ENCODE results near the gene ARRDC4.
"Not testable (repeated sequence)": the region's sequence is repeated elsewhere in the genome, so short reads cannot be mapped to it uniquely, and the experiment has no call there.

The ARRDC4 gene

GRCh38 chr15:97977734-97978133 is 17.2 kb downstream of the ARRDC4 start:
- TF ChIP-seq POLR2A (IDR thresholded peaks at IDR 0.05; ENCODE audit: low read length) = no peak
- no peak for DNase-seq

- TF ChIP-seq POLR2A (IDR thresholded peaks at IDR 0.05; ENCODE audit: low read length) (no peak), GATA1 (IDR thresholded peaks at IDR 0.05; ENCODE audit: low read depth, low read length) (no peak)
- DNase-seq = peak; percentile 36 to 74
Observed at GRCh38 chr15:97978401-97979139, 18.1 kb downstream of the ARRDC4 start.

DNA sequence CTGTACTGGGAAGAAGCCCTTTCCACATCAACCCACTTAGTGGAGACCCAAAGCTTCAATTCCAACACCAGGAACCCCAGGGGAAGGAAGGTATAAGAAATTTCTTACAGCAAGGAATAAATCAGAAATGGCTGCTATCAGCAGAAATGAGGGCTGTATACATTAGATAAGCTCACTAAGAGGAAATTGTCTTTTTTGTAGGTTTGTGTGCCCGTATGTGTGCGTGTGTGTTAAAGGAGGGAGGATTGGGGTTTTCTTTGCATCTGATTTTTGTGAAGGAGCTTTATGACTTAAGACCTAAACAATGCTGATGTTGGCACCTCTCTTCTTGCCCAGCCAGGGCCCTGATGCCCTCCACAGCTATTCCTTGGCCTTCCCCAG is 18.6 kb downstream of the ARRDC4 start:
- DNase-seq = peak; percentile 41 to 74
- TF ChIP-seq POLR2A (IDR thresholded peaks at IDR 0.05; ENCODE audit: low read length) (no peak), GATA1 (IDR thresholded peaks at IDR 0.05; ENCODE audit: low read depth, low read length) (no peak)

GRCh38 chr15:97981058-97981457 is 20.6 kb downstream of the ARRDC4 start:
- no peak for DNase-seq
- TF ChIP-seq GATA1 (IDR thresholded peaks at IDR 0.05; ENCODE audit: low read depth, low read length) (no peak), POLR2A (IDR thresholded peaks at IDR 0.05; ENCODE audit: low read length) (no peak)

- TF ChIP-seq GATA1 (IDR thresholded peaks at IDR 0.05; ENCODE audit: low read depth, low read length) = no peak
- TF ChIP-seq POLR2A (IDR thresholded peaks at IDR 0.05; ENCODE audit: low read length) = no peak
- DNase-seq = no peak
Observed at GRCh38 chr15:97981758-97982157, 21.3 kb downstream of the ARRDC4 start.

GRCh38 chr15:97984157-97984556 is 23.7 kb downstream of the ARRDC4 start:
- TF ChIP-seq GATA1 (IDR thresholded peaks at IDR 0.05; ENCODE audit: low read depth, low read length) (no peak), POLR2A (IDR thresholded peaks at IDR 0.05; ENCODE audit: low read length) (no peak)
- no peak for DNase-seq

GRCh38 chr15:97985979-97986378 is 25.5 kb downstream of the ARRDC4 start:
- not testable (repeated sequence) for DNase-seq

GRCh38 chr15:97986781-97987180 is 26.3 kb downstream of the ARRDC4 start:
- DNase-seq = no peak
- TF ChIP-seq POLR2A (IDR thresholded peaks at IDR 0.05; ENCODE audit: low read length) (no peak), GATA1 (IDR thresholded peaks at IDR 0.05; ENCODE audit: low read depth, low read length) (no peak)

GRCh38 chr15:97989299-97989698 is 28.8 kb downstream of the ARRDC4 start:
- TF ChIP-seq POLR2A (IDR thresholded peaks at IDR 0.05; ENCODE audit: low read length) (no peak), GATA1 (IDR thresholded peaks at IDR 0.05; ENCODE audit: low read depth, low read length) (no peak)
- no peak for DNase-seq

DNA sequence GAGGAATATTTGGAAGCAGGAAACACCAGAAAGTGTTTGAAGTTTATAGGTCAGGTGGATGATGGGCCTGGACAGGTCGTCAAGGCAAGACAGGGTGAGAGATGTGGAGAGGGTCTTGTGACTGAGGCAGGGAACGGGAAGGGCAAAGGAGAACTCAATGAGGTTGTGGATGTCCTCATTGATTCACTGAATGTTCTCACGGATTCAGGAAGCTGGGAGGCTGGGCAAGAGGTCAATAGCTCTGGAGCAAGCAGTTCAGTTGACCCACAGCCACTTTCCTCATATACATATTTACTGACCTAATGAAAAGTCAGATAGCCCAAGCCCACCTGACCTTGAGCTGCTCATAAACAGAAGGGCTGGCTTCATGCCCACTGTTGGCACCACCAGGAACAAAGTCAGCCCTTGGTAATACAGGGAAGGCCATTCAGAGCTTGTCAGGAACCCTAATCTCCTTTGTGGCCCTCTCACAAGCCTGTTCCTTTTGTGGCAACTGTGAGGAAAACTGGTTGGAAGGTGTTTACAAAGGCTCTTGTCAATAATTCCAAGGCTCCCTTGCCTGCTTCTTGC is 31.6 kb downstream of the ARRDC4 start:
- DNase-seq = no peak
- TF ChIP-seq POLR2A (IDR thresholded peaks at IDR 0.05; ENCODE audit: low read length) (no peak), GATA1 (IDR thresholded peaks at IDR 0.05; ENCODE audit: low read depth, low read length) (no peak)

GRCh38 chr15:97992823-97993222 is 32.3 kb downstream of the ARRDC4 start:
- DNase-seq = no peak
- TF ChIP-seq POLR2A (IDR thresholded peaks at IDR 0.05; ENCODE audit: low read length) (no peak), GATA1 (IDR thresholded peaks at IDR 0.05; ENCODE audit: low read depth, low read length) (no peak)

DNA sequence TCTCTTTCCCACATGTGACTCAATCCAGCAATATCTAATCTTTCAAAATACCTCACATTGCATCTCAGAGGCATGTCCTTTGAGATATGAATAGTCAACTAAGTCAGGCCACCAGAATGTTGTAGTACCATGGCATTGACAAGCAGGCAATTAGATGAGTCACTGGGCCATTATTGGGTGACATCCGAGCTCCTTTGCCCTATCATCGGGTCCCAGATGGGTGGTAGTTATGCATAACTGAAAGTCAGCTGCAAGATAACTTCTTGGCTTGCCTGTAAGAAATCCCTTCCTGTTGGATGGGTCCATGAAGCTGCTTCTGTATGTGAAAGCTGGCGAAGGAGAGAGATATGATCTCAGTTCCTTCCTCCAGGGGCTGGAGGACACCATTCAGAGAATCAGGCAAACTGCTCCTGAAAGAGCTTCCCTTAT is 32.8 kb downstream of the ARRDC4 start:
- DNase-seq = peak; percentile 71 to 84

GRCh38 chr15:97994236-97994635 is 33.7 kb downstream of the ARRDC4 start:
- DNase-seq = no peak
- no peak for TF ChIP-seq POLR2A (IDR thresholded peaks at IDR 0.05; ENCODE audit: low read length)
- TF ChIP-seq GATA1 (IDR thresholded peaks at IDR 0.05; ENCODE audit: low read depth, low read length) = no peak

More for the DNA sequence above, 32.8 kb downstream of the ARRDC4 start:
- TF ChIP-seq GATA1 (IDR thresholded peaks at IDR 0.05; ENCODE audit: low read depth, low read length) (no peak), POLR2A (IDR thresholded peaks at IDR 0.05; ENCODE audit: low read length) (no peak)

DNA sequence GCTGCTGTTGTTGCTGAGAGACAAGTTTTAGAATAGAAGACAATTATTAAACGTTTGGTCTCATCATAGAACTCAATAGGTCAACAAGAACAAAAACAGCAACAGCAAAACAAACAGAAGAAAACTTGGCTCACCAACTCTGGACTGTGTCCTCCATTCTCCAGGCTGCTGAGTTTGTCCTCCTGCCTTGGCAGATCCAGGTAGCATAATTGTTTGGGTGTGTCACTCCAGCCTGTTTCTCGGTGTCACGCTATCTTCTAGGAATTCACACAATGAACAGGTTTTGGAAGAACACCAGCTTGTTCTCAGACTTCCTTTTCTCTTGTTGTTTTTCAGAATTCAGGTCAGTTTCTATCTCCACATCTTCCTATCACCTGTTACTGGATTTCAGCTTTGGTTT is 34.7 kb downstream of the ARRDC4 start:
- TF ChIP-seq GATA1 (IDR thresholded peaks at IDR 0.05; ENCODE audit: low read depth, low read length) (no peak), POLR2A (IDR thresholded peaks at IDR 0.05; ENCODE audit: low read length) (no peak)
- DNase-seq = no peak

- TF ChIP-seq GATA1 (IDR thresholded peaks at IDR 0.05; ENCODE audit: low read depth, low read length) = no peak
- no peak for TF ChIP-seq POLR2A (IDR thresholded peaks at IDR 0.05; ENCODE audit: low read length)
- peak; percentile 7 to 19 for DNase-seq
Observed at GRCh38 chr15:97995881-97996603, 35.5 kb downstream of the ARRDC4 start.
